ENCODE data around the gene CNTNAP2.

DNA sequence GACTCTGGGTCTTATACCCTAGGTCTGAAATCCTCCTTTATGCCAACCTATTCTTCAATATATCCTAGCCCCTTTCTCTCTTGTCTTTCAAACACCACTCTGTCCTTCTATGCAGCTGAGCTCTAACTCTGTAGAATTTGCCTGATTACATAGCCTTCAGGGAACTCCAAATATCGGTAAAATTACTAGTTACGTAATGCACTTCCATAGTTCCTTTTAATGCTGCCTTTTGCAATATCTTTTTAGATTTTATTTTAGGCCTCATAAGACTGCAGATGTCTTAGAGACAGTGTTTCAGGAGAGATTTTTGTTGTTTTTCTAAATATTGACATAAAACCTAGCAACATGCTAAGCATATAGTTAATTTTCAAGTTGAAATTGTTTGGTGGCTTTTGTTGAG, 924.8 kb downstream of the CNTNAP2 start:
- TF ChIP-seq, protein P1, sequence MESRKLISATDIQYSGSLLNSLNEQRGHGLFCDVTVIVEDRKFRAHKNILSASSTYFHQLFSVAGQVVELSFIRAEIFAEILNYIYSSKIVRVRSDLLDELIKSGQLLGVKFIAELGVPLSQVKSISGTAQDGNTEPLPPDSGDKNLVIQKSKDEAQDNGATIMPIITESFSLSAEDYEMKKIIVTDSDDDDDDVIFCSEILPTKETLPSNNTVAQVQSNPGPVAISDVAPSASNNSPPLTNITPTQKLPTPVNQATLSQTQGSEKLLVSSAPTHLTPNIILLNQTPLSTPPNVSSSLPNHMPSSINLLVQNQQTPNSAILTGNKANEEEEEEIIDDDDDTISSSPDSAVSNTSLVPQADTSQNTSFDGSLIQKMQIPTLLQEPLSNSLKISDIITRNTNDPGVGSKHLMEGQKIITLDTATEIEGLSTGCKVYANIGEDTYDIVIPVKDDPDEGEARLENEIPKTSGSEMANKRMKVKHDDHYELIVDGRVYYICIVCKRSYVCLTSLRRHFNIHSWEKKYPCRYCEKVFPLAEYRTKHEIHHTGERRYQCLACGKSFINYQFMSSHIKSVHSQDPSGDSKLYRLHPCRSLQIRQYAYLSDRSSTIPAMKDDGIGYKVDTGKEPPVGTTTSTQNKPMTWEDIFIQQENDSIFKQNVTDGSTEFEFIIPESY (IDR thresholded peaks at IDR 0.05) = no peak
- TF ChIP-seq, protein P2, sequence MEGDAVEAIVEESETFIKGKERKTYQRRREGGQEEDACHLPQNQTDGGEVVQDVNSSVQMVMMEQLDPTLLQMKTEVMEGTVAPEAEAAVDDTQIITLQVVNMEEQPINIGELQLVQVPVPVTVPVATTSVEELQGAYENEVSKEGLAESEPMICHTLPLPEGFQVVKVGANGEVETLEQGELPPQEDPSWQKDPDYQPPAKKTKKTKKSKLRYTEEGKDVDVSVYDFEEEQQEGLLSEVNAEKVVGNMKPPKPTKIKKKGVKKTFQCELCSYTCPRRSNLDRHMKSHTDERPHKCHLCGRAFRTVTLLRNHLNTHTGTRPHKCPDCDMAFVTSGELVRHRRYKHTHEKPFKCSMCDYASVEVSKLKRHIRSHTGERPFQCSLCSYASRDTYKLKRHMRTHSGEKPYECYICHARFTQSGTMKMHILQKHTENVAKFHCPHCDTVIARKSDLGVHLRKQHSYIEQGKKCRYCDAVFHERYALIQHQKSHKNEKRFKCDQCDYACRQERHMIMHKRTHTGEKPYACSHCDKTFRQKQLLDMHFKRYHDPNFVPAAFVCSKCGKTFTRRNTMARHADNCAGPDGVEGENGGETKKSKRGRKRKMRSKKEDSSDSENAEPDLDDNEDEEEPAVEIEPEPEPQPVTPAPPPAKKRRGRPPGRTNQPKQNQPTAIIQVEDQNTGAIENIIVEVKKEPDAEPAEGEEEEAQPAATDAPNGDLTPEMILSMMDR (IDR thresholded peaks at IDR 0.05; ENCODE audit: low read depth, low read length, missing input control) = no peak
- TF ChIP-seq, protein P3, sequence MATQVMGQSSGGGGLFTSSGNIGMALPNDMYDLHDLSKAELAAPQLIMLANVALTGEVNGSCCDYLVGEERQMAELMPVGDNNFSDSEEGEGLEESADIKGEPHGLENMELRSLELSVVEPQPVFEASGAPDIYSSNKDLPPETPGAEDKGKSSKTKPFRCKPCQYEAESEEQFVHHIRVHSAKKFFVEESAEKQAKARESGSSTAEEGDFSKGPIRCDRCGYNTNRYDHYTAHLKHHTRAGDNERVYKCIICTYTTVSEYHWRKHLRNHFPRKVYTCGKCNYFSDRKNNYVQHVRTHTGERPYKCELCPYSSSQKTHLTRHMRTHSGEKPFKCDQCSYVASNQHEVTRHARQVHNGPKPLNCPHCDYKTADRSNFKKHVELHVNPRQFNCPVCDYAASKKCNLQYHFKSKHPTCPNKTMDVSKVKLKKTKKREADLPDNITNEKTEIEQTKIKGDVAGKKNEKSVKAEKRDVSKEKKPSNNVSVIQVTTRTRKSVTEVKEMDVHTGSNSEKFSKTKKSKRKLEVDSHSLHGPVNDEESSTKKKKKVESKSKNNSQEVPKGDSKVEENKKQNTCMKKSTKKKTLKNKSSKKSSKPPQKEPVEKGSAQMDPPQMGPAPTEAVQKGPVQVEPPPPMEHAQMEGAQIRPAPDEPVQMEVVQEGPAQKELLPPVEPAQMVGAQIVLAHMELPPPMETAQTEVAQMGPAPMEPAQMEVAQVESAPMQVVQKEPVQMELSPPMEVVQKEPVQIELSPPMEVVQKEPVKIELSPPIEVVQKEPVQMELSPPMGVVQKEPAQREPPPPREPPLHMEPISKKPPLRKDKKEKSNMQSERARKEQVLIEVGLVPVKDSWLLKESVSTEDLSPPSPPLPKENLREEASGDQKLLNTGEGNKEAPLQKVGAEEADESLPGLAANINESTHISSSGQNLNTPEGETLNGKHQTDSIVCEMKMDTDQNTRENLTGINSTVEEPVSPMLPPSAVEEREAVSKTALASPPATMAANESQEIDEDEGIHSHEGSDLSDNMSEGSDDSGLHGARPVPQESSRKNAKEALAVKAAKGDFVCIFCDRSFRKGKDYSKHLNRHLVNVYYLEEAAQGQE (IDR thresholded peaks at IDR 0.05) = no peak
- TF ChIP-seq RAD21 (IDR thresholded peaks at IDR 0.05) (no peak), SP1 (IDR thresholded peaks at IDR 0.05) (no peak)
- TF ChIP-seq, protein P4, sequence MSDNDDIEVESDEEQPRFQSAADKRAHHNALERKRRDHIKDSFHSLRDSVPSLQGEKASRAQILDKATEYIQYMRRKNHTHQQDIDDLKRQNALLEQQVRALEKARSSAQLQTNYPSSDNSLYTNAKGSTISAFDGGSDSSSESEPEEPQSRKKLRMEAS (IDR thresholded peaks at IDR 0.05) = no peak
